HG03558 (cell line): ENCODE measurements around the gene STK39.

Experiments used
- ATAC-seq: cut with Tn5 transposase; IDR thresholded peaks from one replicate; pipeline ENCODE4 v1.9.1; 2021; ENCODE audit warnings: moderate number of reproducible peaks; ENCODE audit not compliant: unreplicated experiment; ENCODE audit errors: extremely low read depth

The STK39 gene

DNA sequence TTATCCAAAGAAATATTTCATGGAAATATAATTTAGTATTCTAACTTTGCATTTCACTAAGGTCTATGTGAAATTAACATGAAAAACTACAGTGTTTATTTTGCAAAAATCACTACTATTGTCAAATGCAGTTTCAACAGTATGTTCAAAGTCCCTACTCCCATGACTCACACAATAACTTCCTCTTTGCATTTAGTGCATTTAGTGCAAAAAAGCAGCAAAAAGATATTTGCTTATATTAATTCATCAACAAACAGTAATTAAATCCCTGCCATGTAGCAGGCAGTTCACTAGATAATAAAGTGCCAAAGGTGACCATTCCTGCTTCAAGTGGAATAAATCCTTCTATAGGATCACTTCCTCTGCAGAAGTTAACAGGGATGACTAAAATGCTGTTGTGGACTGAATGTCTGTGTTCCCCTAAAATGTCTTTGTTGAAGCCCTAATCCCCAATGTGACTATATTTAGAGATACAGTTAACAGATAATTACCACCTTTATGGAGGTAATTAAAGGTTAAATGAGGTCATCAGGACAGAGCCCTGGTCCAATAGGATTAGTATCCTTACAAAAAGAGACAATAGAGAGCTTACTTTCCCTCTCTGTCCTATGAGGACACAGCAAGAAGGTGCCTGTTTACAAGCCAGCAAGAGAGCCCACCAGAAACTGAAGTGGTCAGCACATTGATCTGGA is 61.7 kb downstream of the STK39 start:
- no peak for ATAC-seq

DNA sequence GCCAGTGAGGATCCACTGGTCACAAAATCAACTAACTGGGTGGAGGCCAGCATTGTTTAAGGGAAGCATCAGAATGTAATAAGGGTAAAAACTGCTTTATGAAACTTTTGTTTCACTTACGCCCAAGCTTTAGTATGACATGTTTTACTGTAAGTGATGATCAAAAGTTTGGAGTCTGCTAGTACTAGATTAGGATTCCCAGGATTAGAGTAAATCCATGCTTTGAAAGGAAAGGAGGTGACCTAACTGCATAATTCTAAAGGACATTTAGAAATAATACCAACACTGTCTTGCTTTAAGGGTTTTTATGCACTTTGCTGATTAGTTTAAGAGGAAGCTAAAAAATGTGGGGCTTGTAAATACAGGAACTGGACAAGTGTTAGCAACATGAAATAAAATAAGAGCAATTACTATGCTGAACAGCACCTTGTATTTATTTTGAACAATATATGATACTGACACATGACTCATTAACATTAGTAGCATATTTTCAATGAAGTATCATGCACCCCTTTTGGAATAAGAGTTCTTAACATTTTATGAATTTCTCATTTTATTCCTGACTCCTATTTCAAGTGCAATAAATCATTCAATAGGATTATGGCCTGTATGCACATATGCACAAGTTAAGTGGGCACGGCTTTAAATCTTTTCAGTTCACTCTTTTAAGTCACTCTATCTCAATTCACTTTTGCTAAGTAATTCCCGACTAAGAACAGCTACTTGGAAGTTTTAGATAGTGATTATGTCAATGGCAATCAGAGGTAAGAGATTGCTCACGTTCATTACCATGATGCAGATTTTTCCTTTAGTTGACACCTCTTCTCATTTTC is 62.5 kb downstream of the STK39 start:
- no peak for ATAC-seq

DNA sequence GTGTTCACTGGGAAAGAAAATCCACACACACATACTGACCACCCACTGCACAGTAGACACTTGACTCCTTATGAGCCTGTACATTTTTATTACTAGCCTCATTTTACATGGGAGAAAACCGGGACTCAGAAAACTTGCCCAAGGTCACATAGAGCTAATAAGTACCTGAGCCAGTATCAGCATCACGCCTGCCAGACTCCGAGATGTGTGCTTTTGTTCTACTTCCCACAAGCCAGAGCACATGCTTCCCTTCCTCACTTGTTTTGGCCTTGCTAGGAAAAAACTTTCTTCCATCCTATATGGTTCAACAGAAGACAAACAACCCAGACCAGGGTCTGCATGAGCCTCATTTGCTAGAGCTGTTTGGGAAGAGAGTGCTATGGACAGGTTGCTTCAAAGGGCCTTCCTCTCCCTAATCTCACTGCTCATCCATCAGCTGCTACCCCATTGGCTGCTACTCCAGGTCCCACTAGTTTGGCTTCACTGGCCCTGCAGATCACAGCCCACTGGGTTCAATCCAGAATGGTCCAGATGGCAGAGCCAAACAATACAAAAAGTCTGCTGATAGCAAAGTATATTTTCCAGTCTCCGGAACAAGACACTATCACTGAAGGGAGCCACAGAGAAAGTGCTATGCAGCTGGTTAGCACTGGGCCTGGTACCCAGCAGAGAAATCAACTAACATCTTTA is 63.9 kb downstream of the STK39 start:
- ATAC-seq = no peak

DNA sequence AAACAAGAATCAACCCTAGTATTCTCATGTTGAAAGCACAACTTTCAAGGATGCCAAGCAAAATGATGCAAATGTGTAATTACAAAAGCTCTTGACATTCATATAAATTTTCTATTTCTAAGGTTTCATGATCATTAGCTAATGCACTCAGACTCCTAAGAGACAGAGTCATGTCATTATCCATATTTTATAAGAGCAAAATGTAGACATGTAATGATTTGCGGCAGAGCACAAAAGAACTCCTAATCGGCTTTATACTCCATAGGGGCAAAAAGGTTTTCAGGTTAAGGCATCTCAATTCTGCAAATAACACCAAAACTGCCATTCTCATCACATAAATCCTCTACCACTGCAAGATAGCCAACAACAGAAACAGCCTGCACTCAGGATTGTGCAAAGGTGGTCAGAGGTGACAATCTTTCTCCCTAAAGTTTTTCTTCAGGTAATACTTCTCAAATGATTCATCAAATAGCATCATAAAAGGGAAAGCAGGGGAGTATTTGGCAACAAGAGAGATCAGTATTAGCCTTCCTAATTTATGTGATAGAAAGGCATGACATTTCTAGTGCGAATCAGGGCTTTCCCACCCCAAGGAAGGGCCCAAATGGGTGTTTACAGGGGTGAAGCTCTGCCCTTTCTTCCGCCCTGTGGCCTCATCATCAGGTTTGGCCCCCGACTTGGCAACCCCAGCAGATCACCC is 64.7 kb downstream of the STK39 start:
- ATAC-seq = no peak

DNA sequence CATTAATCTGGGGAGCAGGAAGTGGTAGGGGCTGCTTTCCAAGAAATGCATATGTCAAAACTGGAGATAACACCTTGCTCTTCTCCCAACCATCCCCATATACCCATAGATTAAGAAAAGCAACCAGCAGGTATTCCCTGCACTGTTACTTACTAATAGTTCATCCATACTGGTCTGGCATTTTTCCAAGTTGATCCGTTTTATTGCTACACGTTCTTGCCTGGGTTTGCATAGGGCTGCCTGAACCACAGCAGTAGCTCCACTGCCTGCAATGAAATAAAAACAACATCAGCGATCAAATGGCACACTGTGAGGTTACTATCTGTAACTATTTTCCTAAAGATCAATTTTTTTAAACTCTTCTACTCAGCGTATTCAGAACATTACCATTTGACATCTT is 65.6 kb downstream of the STK39 start:
- ATAC-seq = no peak

DNA sequence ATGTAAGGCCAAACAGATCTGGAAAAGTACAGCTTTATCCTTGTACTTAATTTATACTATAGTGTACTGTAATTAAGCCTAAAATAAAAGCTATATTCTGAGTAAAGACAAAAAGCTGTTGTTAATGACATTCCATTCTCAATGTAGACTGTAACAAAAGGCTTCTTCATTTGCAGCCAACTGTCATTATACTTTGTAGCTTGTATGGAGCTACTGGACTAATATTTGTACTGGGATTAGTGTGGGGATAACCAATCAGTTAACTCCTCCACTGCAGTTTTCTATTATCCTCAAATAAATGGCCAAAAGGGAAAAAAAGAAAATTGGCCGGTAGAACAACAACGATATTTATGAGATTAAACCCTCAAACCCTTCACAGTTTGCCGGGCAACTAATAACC is 66.5 kb downstream of the STK39 start:
- ATAC-seq = no peak

DNA sequence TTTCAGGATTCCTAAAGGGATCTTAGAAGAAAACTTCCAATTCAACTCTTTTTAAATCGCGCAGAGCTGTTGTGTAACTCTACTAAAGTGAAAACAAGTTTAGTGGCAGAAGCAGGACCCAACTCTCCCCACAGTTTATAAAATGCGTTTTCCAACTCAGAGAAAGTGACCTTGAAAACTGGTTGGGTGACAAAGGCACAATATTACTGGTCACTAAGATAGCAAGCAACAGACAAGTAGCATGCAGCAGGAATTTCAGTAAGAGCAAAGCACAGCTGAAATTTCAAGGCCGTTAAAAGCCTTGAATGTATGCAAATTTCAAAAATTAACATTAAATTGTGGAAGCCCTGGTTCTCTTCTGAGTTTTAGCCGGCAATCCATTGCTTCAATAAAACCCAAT is 66.9 kb downstream of the STK39 start:
- ATAC-seq = no peak

DNA sequence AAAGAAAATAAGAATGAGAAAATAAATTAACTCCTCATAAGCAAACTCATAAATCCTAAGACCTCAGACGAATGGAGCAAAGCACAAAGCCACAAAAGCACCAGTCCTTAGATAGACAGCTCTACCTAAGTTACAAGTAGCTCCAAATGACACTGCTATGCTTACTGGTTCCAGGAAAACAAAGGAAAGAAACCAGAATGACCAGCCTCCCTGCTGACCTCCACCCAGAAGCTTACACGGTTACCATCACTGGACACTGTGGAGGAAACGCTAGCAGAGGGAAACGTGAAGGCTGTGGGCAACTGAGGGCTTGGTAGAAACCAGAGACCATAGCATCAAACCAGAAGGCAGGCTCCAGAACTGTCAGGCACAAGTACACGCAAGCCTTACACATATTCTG is 67.8 kb downstream of the STK39 start:
- no peak for ATAC-seq

DNA sequence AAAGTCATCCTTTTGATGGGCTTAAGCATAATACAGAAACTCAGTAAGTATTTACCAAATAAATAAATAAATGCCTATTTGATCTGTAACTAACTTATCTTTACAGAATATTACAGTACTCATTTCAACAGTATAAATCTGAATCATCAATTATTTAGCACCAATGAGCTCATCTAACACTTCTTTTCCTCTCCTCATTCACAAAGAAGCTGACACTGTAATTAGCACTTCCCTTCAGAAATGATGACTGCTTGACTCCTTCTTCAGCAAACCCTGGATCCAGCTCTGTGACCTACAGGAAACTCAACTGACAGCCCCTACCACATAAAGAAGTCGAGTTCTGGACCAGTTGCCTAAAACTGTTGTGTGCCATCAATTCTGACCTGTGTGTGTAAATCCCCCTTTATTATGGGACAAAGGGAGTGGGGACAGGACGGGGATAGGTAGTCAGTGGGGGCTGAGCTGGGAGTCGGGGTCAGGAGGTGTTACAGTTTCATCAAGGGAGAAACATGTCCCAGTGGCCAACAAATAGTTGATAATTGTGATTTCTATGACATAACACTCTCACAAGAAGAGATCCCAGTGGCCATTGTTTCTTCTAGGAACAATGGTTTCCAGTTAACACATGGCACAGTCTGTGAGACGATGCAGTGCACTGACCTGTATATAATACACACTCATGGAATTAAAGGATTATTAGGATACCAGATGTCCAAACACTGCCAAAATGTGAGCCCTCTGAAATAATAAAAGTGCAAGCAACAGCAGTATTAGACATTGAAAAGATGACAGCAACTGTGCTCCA is 68.7 kb downstream of the STK39 start:
- ATAC-seq = no peak

DNA sequence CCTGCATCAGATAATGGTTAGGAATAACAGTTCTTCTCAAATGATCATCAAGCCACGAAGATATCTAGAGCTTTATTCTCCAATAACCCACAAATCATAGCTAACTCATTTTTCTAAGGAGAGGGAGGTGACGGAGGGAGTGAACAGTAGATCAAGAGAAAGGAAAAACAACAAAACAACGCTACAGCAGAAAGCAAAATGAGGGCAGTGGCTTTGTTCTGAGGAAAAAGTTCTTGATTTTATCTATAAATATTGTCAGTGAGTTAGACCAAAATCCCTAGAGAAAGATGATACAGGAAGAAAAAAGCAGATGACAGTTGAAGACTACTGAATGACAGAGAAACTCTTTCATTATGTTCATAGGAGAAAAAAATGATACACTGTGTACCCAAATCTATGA is 71.0 kb downstream of the STK39 start:
- ATAC-seq = no peak

DNA sequence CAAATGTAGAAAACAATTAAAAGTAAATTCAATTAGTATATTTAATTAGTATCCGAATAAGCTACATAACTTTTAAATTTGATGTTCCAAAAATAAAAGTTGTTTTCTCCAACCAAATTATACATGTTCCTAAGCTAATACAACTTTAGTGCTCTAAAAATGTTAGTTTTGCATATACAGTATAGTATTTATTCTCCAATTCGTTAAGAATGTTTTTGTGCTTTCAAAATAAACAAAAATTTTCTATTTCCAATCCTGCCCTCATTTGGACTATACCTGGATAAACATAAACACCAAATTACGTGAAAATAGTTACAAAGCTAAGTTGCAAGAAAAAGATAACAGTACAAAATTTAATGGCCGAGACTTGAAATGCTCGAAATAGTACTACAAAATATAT is 71.9 kb downstream of the STK39 start:
- ATAC-seq = no peak

DNA sequence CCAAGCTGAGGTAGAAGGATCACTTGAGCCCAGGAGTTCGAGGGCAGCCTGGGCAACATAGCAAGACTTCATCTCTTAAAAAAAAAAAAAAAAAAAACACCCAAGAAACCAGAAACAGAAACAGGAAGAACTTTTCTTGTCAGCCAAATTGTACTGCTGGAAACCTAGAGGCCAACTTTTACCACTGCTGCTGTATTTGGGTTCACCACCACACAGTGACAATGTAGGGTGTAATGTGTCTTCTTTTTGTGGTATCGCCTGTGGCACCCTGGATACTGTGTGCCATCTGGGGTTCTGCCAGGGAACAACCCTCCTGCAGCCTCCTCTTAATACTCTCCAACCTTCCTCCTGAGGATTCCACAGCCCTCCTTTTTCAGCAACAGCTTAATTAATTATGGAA is 72.6 kb downstream of the STK39 start:
- no peak for ATAC-seq

DNA sequence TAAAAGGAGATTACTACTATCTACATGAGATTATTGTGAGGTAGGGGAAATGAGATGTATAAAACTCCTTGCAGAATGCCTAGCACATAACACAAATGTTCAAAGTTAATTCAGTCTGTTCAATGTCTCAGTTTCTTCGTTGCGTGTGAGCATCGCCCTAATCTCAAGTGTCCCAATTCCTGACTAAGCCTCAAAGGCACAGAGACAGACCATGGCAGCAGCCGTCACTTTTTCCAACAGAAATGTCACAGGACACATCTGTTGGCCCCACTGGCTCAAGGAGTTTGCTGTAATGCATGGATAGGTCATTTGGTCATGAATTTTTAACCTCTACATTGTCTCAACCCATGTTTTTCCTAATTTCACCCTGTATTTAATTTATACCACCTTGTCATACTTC is 75.3 kb downstream of the STK39 start:
- ATAC-seq = no peak

DNA sequence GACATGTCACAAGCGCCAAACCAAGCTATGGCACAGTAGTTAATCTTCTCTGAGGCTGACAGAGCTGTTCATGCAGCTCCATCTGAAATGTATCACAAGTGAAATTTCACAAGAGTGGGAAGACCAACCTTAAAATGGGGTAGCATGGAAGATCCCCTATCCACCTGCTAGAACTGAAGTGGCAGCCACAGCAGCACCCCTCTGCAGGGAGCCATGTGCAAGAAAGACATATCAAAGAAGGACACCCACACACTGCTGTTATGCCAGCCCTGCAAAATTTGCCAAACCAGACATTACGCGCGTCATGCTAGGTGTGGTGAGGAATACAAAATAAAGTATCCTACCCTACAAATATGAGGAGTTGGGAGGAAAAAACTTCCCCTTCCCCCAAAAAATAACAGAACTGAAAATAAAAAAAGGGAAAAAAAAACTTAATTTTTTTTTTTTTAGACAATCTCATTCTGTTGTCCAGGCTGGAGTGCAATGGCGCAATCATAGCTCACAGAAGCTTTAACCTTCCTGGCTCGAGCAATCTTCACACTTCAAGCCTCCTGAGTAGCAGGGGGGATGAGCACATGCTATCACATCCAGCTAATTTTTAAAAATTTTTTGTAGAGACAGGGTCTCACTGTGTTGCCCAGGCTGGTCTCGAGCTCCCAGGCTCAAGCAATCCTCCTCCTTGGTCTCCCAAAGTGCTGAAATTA is 76.2 kb downstream of the STK39 start:
- ATAC-seq = no peak

DNA sequence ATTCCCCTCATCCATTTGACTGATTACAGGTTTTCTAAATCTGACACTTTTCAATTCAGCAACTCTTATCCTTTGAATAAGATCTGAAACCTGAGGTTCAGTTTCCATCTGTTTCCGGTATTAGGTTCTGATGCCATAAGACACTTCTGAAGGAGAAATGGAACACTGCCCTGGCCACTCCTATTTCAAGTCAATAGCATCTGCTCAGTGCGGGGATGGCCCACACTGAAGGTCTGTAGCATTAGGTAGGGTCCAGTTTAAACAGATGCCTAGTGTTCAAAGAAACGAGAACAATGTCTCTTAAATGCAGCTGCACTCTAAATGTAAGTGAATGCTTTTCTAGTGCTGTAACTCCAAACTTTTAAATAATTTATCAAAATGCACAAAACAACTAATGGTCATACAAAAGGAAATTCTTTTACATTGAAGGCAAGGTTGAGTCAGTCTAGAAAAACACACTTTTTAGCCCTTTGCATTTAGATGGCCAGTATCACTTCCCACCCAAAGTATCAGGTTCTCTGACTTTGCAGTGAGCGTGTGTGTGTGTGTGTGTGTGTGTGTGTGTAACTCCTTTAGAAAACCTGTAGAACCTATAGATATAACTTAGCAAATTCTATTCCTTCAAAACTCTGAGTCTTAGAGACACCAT is 78.2 kb downstream of the STK39 start:
- no peak for ATAC-seq

DNA sequence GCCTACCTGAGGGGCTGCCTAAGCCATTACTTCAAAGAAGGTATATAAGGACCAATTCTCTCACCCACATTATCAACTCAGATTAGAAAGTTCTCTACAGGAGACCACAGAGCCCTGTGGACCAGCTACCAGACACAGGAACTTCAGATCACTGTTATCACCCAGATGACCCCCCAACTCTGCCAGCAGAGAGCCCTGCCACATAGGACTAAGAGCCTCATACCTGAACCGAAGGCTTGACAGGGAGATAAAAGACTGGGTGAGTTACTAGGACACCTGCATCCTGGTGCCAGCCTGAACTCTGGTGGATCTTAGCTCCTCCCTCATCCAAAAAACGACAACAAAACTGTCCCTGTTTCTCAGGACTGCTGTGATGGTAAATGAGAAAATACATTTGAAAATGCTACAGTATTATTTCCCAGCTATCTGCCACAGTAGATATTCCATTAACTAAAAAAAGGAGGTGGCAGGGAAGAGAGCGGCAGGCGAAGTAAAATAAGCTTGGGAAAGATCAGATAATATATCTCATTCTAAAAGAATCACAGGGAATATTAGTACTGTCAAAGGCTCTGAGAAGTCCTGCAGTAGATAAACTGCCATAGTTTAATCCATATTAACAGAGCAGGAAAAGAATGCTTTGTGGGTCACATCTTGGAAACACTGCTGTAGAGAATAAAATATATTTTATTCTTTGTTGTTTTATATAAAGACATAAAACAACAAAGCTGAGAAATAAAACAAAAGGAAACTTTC is 79.7 kb downstream of the STK39 start:
- ATAC-seq = no peak

DNA sequence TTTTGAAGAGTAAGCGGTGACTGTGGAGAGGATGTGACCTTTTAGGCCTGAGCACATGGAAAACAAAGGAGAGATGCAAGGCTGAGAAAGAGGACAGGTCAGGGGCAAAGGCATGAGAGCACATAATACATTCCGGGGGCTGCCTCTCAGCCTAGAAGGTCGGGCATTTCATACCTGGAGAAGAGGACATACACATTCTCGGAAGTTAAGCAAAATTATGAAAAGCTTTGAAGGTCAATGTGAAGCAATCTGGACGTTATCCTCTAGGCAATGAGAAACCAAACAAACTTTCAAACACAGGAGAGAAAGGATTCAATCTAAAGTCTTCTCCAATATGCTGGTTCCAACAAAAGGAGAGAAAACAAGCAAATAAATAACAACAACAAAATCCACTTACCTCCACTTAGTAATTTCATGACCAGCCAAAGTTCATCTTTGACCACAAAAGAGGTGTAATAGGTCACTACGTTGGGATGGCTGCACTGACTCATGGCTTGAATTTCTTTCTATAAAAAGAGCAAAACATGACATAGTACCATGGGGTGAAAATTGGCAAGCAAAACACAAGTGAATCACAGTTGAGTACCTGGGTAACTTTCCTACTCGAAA is 80.4 kb downstream of the STK39 start:
- no peak for ATAC-seq
